Adrenal gland (tissue), 5 donors: Measurements from ENCODE around the gene MGMT.

Experiments used
- POLR2A ChIP-seq, 2 donors: fragments of 450-650 bp; IDR thresholded peaks; one replicate each; pipeline ENCODE4 v1.6.1; 2017; ENCODE audit warnings: antibody characterized with exemption in 2 of 2, mild to moderate bottlenecking in 2 of 2, moderate library complexity in 1 of 2
- TF ChIP-seq, protein P1 (sequence below), 6 experiments: fragments of 450-650 bp in 4 of 6; fragments of 200-600 bp in 2 of 6; sonication (generic) in 1 of 6; IDR thresholded peaks; 1 replicate in 5 of 6; 2 replicates in 1 of 6; pipeline versions ENCODE4 v1.5.1 to v1.8.0; 2016 to 2021; ENCODE audit warnings: antibody characterized with exemption in 6 of 6, mild to moderate bottlenecking in 2 of 6, moderate library complexity in 1 of 6
- donor health status: DM: no; HTN: no; CAD: no.

- no peak for TF ChIP-seq POLR2A (IDR thresholded peaks at IDR 0.05)
- TF ChIP-seq, protein P1, sequence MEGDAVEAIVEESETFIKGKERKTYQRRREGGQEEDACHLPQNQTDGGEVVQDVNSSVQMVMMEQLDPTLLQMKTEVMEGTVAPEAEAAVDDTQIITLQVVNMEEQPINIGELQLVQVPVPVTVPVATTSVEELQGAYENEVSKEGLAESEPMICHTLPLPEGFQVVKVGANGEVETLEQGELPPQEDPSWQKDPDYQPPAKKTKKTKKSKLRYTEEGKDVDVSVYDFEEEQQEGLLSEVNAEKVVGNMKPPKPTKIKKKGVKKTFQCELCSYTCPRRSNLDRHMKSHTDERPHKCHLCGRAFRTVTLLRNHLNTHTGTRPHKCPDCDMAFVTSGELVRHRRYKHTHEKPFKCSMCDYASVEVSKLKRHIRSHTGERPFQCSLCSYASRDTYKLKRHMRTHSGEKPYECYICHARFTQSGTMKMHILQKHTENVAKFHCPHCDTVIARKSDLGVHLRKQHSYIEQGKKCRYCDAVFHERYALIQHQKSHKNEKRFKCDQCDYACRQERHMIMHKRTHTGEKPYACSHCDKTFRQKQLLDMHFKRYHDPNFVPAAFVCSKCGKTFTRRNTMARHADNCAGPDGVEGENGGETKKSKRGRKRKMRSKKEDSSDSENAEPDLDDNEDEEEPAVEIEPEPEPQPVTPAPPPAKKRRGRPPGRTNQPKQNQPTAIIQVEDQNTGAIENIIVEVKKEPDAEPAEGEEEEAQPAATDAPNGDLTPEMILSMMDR (IDR thresholded peaks at IDR 0.05) = no peak
These were observed 58.4 kb downstream of the MGMT start for GRCh38 chr10:129525401-129525801.
